D721Med (cell line): ENCODE results near the gene HAVCR2.

Source experiments
- DNase-seq: peaks from one replicate; pipeline ENCODE4 v3.0.0; 2011; ENCODE audit warnings: low spot score; ENCODE audit not compliant: insufficient read length
- FAIRE-seq: peaks from 2 replicates; lab custom pipeline; 2011; peaks lifted over from hg19 to GRCh38; lab: Jason Lieb, UNC
- TF ChIP-seq, protein P1 (sequence below): IDR thresholded peaks from 2 replicates; pipeline ENCODE4 v1.5.1; 2012; ENCODE audit warnings: mild to moderate bottlenecking, control low read depth; ENCODE audit not compliant: insufficient read depth; ENCODE audit errors: missing control alignments

Gene HAVCR2

DNA sequence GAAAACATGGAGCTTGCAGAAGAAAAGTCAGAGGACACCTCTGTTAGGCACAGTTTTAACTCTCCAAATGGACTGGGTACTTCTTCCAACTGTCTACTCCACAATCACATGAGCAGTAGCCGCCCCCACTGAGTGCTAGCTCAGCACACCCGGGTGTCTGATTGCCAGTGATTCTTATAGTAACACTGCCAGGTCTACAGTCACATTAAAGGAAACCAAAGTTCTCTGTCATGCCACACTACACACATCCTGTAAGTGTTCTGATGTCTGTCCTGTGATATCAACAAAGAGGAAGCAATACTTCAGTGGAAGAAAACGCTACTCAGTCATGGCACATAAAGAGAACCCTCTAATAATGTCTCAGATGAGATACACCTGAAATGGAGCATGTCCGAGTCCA, at the start of gene HAVCR2:
Gene HAVCR2, minus strand, starts transcription at position 69 of the 400 bp plus-strand sequence. Its CDS starts 61 bp downstream, at position 8.
- FAIRE-seq (no peak), DNase-seq (no peak)
- TF ChIP-seq, protein P1, sequence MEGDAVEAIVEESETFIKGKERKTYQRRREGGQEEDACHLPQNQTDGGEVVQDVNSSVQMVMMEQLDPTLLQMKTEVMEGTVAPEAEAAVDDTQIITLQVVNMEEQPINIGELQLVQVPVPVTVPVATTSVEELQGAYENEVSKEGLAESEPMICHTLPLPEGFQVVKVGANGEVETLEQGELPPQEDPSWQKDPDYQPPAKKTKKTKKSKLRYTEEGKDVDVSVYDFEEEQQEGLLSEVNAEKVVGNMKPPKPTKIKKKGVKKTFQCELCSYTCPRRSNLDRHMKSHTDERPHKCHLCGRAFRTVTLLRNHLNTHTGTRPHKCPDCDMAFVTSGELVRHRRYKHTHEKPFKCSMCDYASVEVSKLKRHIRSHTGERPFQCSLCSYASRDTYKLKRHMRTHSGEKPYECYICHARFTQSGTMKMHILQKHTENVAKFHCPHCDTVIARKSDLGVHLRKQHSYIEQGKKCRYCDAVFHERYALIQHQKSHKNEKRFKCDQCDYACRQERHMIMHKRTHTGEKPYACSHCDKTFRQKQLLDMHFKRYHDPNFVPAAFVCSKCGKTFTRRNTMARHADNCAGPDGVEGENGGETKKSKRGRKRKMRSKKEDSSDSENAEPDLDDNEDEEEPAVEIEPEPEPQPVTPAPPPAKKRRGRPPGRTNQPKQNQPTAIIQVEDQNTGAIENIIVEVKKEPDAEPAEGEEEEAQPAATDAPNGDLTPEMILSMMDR, result no peak

DNA sequence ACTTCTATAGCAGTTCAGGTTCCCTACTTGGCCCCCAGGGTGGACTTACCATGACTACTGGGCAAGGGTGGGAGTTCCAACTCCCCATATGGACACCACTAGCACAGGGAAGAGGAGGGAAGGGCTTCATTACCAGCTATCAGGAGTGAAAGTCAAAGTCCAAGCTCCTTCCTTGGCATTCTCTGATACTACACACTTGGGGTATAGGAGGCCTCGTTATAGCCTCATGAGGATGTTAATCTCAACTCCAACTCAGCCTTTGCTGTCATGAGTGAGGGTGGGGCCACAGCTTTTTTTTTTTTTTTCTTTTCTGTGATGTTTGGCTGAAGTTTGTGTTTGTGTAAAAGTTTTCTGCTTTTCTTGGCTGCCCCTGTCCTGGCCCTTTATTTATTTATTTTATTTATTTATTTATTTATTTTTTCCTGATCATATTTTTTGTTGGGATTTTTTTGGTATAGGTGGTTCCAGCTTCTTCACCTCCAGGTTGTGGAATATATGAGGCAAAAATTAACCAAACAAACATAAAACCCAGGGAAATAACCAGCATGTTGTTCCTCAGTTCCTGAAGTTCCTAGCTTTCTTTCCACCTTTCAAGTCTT, 48.5 kb upstream of the HAVCR2 start:
- no peak for DNase-seq
- no peak for FAIRE-seq
- TF ChIP-seq, protein P1, result no peak

DNA sequence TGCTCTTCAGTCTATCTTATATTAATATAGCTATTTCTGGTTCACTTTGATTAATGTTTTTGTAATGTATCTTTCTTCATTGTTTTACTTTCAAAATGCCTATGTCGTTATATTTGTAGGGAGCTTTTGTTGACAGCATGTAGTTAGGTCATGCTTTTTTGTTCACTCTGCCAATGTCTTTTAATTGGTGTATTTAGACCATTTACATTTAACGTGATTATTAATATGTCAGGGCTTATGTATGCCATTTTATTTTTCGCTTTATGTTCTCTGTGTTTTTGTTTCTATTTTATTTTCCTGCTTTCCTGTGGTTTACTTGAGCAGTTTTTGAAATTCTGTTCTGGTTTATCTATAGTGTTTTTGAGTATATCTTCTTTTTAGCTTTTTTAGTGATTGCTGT, 46.5 kb upstream of the HAVCR2 start:
- TF ChIP-seq, protein P1, result no peak
- FAIRE-seq (no peak), DNase-seq (no peak)

DNA sequence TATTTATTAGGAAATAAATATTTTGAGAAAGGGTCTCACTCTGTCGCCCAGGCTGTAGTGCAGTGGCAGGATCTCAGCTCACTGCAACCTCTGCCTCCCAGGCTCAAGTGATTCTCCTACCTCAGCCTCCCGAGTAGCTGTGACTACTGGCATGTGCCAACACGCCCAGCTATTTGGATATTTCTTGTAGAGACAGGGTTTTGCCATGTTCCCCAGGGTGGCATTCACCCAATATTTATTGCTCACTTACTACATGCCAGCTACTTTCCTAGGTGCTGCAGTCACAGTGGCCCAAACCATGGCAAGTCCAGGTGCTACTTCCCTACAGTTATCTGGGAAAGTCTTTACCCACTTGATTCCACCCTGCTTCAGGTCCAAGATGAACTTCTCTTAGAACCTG, 42.2 kb upstream of the HAVCR2 start:
- FAIRE-seq (no peak), DNase-seq (no peak)
- TF ChIP-seq, protein P1, result no peak

- TF ChIP-seq, protein P1, result peak; percentile 91
- no peak for FAIRE-seq
- peak; percentile 45 for DNase-seq
Observed at GRCh38 chr5:157148734-157149615, 40.1 kb upstream of the HAVCR2 start.

DNA sequence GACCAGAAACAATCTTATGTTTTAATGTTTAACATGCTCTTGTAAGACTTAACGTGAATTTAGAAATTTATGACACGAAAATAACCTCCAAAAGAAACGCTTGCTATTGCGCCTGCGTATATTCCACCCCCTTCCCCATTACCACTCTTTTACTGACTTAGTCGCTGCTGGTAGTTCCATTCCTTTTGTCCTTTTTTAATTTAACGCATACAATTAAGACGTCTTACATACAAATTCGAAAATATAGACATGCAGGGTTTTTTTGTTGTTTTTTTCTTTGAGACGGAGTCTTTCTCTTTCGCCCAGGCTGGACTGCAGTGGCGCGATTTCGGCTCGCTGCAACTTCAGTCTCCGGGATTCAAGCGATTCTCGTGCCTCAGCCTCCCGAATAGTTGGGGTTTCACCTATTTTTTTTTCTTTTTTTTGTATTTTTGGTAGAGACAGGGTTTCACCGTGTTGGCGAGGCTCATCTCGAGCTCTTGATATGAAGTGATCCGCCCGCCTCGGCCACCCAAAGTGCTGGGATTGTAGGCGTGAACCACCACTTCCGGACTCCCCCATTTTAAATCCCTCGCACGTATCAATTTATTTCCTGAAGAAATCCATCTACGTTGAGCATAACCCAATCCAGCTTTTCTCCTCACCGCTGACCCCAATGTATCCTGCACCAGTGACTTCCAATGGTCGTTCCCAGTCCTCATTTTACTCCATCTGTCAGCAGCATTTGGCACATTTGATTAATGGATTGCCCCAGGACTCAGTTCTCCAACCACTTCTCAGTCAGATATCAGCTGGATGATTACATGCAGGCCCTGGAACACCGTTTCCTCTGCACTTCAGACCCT, 34.5 kb upstream of the HAVCR2 start:
- DNase-seq, result peak; percentile 31

More for the DNA sequence above, 34.5 kb upstream of the HAVCR2 start:
- FAIRE-seq, result no peak
- TF ChIP-seq, protein P1, result no peak
